Omental fat pad (tissue), 4 donors: ENCODE measurements around the gene PPP1R9A. TPM values are rescaled to one million over a fixed set of nuclear protein-coding genes. Genes with fewer than 3 reads are reported as not detected.
A peak's percentile ranks its signal among the peaks of the same experiment; 100 is the strongest.

ENCODE experiments used
- ATAC-seq: fragments of 150-250 bp; one replicate; pipeline ENCODE4 v1.9.1; 2016; ENCODE audit warnings: mild to moderate bottlenecking, moderate library complexity; ENCODE audit not compliant: low FRiP score
- DNase-seq: peaks from one replicate; pipeline ENCODE4 v3.0.0-alpha.2; 2019; ENCODE audit warnings: low spot score
- CTCF ChIP-seq, 3 donors: fragments of 450-650 bp; IDR thresholded peaks; one replicate each; pipeline ENCODE4 v1.5.1; 2016 to 2017; ENCODE audit warnings: antibody characterized with exemption in 3 of 3, mild to moderate bottlenecking in 3 of 3, moderate library complexity in 2 of 3
- total RNA-seq, 4 donors: library from RNA; depleted of rRNA; stranded (reverse); fragments of >200 nt; gene quantifications; one replicate each; pipeline ENCODE4 v1.1.0, GENCODE V29; 2016

Gene PPP1R9A
- total RNA-seq, 4 donors from 2014 or later = 5.5 to 16.5 (median 9.6) TPM

DNA sequence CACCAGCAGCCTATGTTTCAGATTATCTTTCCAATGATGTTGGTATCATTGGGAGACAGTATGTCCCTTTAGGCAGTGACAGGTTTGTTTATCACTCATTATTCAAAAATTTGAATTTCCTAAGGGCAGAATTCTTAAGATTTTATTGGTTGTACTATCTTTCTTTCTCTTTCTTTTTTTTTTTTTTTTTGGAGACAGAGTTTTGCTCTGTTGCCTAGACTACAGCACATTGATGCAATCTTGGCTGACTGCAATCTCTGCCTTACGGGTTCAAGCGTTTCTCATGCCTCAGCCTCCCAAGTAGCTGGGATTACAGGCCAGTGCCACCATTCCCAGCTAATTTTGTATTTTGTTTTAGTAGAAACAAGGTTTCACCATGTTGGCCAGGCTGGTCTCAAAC lies 305.8 kb downstream of the PPP1R9A start:
- DNase-seq (no peak), ATAC-seq (no peak)
- TF ChIP-seq CTCF (IDR thresholded peaks at IDR 0.05) = no peak

DNA sequence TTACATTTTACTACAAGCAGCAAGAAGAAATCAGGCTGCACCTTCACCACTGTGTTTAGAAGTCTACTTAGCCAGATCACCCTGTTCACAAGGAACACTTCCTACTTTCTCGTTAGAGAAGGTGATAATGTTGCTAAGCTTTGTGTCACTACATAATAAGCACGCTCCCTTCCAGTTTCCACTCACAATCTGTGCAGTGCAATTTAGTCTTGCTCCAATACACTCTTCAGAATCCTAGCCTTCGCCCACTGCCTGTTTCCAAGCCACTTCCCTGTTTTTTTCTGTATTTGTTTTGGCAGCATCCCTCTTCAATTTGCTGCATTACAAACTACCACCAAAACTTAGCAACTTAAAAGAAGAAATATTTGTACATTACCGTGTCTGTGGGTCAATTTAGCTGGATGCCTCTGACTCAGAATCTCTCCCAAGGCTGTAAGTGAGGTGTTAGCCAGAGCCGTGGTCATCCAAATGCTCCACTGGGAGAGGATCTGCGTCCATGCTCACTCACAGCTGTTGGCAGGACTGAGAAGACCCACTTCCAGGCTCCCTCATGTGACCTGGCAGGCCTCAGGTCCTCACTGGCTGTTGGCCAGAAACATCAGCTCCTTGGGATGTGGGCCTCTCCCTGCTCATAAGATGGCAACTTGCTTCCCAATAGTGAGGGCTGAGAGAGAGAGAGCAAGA lies 306.6 kb downstream of the PPP1R9A start:
- DNase-seq (peak; percentile 41), ATAC-seq (no peak)
- TF ChIP-seq CTCF (IDR thresholded peaks at IDR 0.05) = no peak

- ATAC-seq = no peak
- TF ChIP-seq CTCF (IDR thresholded peaks at IDR 0.05) = no peak
These were observed 312.3 kb downstream of the PPP1R9A start for GRCh38 chr7:95219721-95220120.

GRCh38 chr7:95220328-95220727 lies 312.9 kb downstream of the PPP1R9A start:
- no peak for ATAC-seq
- DNase-seq = no peak
- no peak for TF ChIP-seq CTCF (IDR thresholded peaks at IDR 0.05)

More at GRCh38 chr7:95219721-95220120, 312.3 kb downstream of the PPP1R9A start:
- DNase-seq = no peak

DNA sequence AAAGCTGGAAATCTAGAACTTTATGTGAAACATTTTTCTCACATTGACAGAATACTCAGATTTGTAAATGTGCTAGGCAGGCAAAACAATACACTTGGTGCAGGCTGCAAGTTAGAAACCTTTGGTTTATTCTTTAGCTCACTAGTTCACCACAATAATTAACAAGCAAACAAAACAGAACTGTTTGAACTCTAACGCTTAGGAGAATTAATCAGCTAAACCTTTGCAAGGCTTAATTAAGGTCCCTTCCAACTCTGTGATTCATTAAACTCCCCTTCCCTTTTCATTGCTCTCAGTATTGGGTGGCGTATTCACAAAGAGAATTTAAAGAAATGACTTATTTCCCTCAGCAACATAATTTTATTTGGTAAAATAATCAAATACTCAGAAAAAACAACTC lies 317.9 kb downstream of the PPP1R9A start:
- DNase-seq (no peak), ATAC-seq (no peak)
- TF ChIP-seq CTCF (IDR thresholded peaks at IDR 0.05) = no peak

- ATAC-seq (no peak), DNase-seq (no peak)
- TF ChIP-seq CTCF (IDR thresholded peaks at IDR 0.05) = no peak
These were observed 321.9 kb downstream of the PPP1R9A start for GRCh38 chr7:95229301-95229700.

- no peak for TF ChIP-seq CTCF (IDR thresholded peaks at IDR 0.05)
- ATAC-seq (no peak), DNase-seq (no peak)
These were observed 331.0 kb downstream of the PPP1R9A start for GRCh38 chr7:95238252-95238943.
